NCI-H1694 treated with DMSO at 0.1 percent for 48 hours (cell line): Measurements from ENCODE around the gene RNGTT.
"Not testable (repeated sequence)": the region's sequence is repeated elsewhere in the genome, so short reads cannot be mapped to it uniquely, and the experiment has no call there.

Source experiments
- DNase-seq: peaks from one replicate; lab custom pipeline; 2025; lab: John Stamatoyannopoulos, UW

RNGTT gene

DNA sequence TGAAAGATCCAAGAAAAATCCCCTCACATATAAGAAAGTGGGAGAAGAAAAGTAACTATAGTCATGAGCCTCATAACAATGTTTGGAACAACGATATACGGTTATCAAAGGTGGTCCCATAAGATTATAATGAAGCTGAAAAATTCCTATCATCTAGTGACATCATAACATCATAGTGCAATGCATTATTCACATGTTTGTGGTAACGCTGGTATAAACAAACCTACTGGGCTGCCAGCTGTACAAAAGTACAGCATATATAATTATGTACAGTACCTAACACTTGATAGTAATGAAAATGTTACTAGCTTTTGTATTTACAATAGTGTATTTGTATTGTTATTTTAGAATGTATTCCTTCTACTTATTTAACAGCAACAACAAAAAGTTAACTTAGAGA lies 240.7 kb downstream of the RNGTT start:
- DNase-seq: no peak

DNA sequence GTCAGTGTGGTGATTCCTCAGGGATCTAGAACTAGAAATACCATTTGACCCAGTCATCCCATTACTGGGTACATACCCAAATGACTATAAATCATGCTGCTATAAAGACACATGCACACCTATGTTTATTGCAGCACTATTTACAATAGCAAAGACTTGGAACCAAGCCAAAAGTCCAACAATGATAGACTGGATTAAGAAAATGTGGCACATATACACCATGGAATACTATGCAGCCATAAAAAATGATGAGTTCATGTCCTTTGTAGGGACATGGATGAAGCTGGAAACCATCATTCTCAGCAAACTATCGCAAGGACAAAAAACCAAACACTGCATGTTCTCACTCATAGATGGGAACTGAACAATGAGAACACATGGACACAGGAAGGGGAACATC lies 247.0 kb downstream of the RNGTT start:
- DNase-seq: not testable (repeated sequence)

DNA sequence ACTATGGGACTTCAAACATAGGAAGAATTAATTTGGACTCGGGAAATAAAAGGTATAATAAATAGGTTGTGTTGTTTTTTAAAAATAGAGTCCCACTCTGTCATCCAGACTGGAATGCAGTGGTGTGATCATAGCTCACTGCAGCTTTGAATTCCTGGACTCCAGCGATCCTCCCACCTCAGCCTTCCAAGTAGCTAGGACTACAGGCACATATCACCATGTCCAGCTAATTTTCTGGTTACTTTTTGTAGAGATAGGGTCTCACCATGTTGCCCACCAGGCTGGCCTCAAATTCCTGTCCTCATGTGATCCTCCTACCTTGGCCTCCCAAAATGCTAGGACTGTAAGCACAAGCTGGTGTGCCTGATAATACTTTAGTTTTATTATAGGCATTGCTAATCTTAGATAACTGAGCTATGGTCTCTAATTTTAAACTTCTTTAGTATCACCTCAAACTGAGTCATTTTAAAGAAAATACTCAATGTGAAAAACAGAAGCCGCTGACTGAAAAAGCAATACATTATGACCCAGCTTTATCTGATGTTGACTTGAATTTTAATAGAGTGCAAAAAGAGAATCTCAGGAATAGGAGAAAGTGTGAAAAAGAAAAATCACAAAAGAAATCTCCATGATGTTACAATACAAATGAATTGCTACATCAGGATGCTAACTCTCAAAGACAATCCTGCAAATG lies 251.0 kb downstream of the RNGTT start:
- no peak for DNase-seq

DNA sequence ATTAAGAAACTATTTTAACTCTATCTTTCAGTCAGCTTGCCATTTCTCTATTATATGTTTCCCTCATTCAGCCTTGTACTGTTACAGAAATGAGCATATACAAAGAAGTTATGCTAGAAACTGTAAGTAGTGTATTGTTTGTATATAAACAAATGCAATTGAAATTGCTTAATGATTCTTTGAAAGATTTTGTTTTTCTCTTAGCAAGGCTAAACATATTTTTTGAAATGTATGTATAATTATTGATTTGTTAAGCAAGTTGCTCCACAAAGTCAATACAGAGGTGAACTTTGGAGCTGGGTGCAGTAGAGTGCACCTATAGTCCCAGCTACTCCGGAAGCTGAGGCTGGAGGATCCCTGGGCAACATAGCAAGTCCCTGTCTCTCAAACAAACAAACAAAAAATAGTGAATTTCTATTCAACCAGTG lies 253.6 kb downstream of the RNGTT start:
- no peak for DNase-seq

DNA sequence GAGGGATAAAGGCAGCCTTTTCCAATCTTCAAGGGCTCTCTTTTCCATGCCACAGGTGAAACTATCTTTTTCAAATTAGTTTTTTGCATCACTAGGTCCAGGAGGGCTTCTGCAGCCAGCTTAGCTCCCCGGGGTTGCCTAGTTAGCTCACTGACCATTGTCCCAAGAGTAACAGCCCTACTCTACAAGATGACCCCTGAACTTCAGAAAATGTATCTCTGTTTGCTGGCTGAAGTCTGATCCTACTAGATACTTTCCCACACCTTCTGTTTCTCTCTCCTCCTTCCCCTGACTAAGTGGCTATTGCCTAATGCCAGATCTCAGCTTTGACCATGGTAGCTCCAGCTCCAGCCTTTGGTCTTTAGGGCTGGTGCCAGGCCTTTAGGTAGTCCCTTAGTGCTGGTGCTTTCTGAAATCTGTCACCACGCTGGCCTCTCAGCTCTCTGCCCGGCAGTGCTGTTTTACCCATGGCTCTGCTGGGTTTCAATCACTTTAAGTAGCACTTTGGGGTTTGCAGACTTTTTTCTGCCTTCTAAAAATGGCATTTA lies 255.1 kb downstream of the RNGTT start:
- no peak for DNase-seq

DNA sequence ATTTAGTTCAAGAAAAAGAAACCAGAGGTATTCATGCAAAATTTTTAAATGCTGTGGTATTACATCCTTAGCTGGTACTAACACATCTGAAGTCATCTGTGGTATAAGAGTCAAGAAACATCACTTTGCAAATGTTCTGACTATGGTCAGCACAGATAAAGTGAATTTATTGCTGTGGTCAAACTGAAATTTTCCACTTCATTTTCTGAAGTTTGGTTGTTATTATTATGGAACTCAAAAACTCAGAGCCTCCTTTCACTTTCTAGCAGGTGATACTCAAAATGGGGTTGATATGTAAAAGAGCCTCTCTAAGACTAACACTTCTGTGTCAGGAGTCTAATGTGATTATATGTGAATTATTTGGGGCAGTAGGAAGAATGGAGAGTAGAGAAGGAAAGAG lies 257.8 kb downstream of the RNGTT start:
- no peak for DNase-seq

DNA sequence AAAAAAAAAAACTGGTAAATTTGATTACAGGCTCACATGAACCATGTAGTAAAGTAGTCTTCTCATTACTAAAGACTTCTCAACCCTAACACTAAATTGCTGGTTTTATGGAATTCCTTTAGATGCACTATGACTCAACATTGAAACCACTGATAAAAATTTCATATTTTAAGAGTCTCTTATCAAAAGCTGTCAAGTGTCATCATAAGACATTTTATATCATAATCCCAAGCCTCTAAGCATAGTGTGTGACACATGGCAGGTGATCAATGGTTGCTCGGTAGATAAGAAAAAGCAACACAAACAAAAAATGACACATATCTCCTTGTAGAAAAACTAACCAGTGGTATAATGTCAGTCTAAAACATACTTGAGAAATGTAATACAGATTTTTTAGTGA lies 258.4 kb downstream of the RNGTT start:
- no peak for DNase-seq

DNA sequence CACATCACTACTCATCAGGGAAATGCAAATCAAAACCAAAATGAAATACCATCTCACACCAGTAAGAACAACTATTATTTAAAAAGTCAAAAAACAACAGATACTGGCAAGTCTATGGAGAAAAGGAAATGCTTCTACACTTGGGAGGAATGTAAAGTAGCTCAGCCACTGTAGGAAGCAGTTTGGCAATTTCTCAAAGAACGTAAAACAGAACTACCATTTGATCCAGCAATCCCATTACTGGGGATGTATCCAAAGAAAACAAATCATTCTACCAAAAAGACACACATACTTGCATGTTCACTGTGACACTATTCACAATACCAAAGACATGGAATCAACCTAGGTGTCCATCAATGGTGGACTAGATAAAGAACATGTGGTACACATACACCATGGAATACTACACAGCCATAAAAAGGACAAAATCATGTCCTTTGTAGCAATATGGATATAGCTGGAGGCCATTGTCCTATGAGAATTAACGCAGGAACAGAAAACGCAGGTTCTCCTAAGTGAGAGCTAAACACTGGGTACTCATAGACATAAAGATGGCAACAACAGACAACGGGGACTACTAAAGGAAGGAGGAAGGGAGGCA lies 260.4 kb downstream of the RNGTT start:
- no peak for DNase-seq

DNA sequence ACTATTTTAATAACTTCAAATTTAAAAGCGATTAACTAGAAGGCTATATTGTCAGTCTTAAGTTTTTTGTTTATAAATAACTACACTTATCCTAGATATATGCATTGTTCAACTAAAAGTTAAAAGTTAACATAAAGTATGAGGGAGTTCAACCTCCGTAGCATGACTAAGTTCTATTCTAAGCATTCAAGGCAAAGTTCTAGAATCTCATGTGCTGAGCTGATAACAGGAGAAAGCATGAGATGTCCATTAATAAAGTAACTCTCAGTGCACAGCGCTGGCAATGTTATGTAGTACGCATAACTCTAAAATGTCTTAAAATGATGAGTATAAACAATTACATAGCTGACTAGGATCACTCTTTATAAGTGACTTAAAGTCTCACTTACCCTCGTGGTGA lies 264.8 kb downstream of the RNGTT start:
- no peak for DNase-seq

DNA sequence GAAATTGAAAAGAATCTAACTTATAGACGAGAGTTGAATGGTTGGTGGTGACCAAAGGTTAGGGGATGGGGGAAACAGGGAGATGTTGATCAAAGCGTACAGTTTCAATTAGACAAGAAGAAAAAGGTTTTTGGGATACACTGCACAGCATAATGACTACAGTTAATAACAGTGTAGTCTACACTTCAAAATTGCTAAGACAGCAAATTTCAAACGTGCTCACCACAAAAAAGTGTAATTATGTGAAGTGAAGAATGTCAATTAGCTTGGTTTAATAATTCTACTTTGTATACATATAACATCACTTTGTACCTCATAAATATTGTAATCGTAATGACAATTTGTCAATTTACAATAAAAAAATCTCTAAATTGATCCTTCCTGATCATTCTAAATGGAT lies 267.5 kb downstream of the RNGTT start:
- no peak for DNase-seq

DNA sequence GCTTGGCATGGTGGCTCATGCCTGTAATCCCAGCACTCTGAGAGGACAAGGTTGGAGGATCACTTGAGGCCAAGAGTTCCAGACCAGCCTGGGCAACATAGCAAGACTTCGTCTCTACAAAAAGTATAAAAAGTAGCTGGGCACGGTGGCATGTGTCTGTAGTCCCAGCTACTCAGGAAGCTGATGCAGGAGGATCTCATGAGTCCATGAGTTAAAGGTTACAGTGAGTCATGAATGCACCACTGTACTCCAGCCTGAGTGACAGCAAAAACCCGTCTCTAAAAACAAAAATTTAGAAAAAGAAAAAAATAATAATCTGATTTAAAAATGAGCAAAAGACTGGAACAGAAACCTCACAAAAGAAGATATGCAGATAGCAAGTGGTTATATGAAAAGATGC lies 279.7 kb downstream of the RNGTT start:
- DNase-seq: no peak

DNA sequence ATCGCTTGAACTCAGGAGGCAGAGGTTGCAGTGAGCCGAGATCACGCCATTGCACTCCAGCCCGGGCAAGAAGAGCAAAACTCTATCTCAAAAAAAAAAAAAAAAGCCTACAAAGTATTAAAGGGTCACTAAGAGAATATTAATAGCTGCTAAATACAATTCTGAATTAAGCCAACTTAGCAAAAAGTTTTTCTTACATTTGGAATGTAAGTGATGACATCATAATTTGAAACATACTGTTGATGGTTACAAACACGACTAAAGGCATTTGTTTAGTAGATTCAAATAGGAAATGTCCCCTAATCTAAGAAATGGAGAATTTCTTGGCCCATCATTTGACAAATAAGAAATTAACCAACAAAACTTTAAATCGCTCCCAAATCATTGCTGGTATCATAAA lies 282.8 kb downstream of the RNGTT start:
- DNase-seq: no peak

DNA sequence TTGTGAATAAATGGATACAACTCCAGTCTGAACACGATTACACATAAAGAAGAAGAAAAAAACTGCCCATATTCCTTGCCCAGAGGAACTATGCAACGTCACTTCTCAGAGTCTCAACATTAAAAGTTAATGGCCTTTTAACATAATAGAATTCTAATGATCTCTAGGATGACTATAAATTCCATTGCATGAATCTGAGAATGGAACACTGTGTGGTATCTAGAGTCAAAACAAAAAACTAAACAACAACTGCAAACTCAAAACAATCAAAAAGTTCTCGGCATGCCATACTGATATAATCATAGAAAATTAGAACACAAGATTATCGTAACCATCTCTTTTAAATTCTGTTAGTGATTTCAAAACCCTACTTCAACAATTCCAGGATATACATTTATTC lies 283.6 kb downstream of the RNGTT start:
- DNase-seq: no peak

DNA sequence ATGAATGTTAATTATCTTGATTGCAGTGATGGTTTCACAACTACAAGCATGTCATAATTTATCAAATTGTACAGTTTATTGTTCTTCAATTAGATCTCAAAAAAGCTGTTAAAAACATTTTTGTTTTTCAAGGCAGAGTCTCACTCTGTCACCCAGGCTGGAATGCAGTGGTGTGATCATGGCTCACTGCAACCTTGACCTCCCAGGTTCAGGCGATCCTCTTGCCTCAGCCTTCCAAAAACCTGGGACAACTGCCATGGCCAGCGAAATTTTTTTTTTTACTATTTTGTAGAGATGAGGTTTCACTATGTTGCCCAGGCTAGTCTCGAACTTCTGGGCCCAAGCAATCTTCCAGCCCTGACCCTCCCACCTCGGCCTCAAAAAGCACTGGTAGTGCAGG lies 286.1 kb downstream of the RNGTT start:
- no peak for DNase-seq

DNA sequence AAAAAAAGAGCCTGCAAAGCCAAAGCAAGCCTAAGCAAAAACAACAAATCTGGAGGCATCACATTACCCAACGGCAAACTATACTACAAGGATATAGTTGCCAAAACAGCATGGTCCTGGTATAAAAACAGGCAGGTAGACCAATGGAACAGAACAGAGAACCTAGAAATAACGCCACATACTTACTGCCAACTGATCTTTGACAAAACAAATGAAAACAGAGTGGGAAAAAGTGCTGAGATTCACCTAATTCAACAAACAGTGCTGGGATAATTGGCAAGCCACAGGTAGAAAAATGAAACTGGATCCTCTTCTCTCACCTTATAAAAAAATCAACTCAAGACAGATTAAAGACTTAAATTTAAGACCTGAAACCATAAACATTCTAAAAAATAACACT lies 291.8 kb downstream of the RNGTT start:
- DNase-seq: no peak

DNA sequence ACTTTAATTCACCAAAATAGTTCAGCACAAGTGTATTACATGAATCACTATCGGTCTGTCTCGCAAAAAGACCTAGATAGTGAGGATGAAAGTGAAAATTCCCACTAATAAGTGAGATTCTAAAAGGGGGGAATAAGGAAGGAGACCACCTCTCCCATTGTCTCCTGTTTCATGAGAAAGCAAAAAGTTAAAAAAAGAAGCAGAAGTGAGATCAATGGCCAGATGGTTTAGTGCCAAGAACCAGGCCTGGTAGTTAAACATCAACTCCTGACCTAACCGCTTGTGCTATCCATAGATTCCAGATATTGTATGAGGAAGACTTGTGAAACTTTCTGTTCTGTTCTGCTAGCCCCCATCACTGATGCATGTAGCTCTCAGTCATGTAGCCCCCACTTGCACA lies 293.0 kb downstream of the RNGTT start:
- DNase-seq: no peak

DNA sequence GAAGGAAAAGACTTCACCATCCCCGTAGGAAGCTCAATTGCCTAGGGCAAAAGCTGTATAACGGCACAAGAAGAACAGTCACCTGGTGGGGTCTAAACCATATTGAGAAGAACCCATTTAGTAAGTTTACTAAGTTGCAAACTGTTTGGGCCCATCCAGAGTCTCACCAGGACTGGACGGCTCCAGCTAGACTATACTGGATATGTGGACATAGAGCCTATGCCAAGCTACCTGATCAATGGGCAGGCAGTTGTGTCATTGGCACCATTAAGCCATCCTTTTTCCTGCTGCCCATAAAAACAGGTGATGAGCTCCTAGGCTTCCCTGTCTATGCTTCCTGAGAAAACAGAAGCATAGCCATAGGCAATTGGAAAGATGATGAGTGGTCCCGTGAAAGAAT lies 293.9 kb downstream of the RNGTT start:
- DNase-seq: no peak

DNA sequence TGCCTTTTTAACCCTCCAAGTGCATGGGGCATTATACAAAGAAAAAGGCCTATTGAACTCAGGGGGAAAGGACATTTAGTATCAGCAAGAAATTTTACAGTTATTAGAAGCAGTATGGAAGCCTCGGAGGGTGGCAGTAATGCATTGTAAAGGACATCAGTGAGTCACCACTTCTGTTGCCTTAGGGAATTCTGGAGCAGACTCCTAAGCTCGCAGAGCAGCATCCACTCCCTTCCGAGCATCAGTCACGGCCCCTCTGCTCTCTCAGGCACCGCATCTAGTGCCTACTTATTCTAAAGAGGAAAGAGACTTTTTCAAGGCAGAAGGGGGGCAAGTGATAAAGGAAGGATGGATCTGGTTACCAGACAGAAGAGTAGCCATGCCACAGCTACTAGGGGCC lies 296.5 kb downstream of the RNGTT start:
- no peak for DNase-seq

DNA sequence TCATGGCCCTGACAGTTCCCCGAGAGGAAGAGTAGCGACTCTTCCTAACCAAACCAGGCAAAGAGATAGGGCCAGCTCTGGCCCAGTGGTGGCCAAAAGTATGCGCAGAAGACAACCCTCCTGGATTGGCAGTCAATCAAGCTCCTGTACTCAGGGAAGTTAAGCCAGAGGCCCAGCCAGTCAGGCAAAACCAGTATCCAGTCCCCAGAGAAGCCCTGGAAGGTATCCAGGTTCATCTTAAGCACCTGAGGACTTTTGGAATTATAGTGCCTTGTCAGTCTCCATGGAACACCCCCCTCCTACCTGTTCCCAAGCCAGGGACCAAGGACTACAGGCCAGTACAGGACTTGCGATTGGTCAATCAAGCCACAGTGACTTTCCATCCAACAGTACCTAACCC lies 298.3 kb downstream of the RNGTT start:
- no peak for DNase-seq

DNA sequence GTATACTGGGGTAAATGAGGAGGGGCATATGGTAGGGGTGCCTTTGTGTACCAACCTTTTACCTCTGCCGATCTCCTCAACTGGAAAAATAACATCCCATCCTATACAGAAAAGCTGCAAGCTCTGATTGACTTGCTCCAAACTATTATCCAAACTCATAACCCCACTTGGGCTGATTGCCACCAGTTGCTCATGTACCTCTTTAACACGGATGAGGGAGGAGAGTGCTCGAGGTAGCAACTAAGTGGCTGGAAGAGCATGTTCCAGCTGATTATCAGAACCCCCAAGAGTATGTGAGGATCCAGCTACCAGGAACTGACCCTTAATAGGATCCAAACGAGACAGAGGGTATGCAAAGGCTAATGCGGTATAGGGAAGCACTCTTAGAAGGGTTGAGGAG lies 299.6 kb downstream of the RNGTT start:
- DNase-seq: no peak

DNA sequence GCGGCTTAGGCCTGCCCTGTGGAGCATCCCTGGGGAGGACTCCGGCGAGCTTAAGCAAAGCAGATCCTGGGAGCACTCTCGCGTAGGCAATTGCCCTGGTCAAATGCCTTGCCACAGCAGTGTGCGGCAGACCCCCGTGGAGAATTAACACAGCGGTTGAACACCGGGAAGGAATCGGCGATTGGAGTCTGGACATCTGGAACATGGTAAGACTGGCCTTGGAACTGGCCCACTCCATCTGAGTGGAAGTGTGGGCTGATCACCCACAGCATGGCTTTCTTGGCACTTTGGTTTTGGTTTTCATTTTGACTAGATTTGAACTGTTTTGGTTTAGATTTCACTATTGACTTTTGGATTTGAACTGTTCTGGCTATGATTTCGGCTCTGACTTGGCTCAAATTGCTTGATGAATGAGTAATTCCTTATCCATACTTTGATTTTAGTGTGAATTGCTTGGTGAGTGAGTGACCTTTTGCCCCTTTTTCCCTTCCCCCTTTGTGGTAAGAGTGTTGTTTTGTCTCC lies 300.7 kb downstream of the RNGTT start:
- DNase-seq: no peak

DNA sequence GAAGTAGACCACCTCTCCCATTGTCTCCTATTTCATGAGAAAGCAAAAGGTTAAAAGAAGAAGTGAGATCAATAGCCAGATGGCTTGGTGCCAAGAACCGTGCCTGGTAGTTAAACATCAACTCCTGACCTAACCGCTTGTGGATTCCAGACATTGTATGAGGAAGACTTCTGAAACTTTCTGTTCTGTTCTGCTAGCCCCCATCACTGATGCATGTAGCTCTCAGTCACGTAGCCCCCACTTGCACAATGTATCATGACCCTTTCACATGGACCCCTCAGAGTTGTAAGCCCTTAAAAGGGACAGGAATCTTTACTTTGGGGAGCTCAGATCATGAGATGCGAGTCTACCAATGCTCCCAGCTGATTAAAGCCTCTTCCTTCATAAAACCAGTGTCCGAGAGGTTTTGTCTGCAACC lies 301.2 kb downstream of the RNGTT start:
- no peak for DNase-seq

DNA sequence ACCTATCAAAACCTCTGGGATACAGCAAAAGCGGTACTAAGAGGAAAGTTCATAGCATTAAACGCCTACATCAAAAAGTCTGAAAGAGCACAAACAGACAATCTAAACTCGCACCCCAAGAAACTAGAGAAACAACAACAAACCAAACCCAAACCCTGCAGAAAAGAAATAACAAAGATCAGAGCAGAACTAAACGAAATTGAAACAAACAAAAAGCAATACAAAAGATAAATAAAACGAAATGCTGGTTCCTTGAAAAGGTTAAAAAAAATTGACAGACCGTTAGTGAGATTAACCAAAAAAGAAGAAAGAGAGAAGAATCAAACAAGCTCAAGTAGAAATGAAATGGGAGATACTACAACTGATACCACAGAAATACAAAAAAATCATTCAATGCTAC lies 302.3 kb downstream of the RNGTT start:
- no peak for DNase-seq

DNA sequence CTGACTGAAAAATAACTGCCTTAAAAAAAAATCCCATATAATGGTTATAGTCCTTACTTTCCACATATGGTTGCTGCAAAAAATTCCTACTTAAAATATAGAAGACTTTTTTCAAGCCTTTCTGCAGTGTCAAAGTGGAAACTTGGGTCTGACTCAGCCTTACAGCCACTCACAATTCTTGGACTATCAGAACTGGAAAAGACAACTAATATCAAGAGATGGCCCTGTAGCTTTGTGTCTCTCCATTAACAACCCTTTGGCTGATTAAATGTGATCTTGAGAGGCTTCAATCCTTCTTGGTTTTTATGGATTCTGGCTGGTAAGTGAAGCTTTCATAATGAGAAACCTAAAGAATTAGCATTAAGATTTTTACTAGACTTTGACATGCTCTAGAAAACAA lies 307.8 kb downstream of the RNGTT start:
- no peak for DNase-seq
